NCI-H526 treated with DMSO at 0.1 percent for 48 hours (cell line): Measurements from ENCODE around the gene NKX6-2.

Experiments
- DNase-seq: peaks from one replicate; lab custom pipeline; 2025; lab: John Stamatoyannopoulos, UW

NKX6-2 gene

GRCh38 chr10:132813001-132813401, 27.1 kb upstream of the NKX6-2 start:
- DNase-seq: no peak

GRCh38 chr10:132812520-132812919, 26.6 kb upstream of the NKX6-2 start:
- DNase-seq: no peak

- DNase-seq: no peak
Observed at GRCh38 chr10:132811891-132812481, 26.0 kb upstream of the NKX6-2 start.

GRCh38 chr10:132810807-132811700, 25.1 kb upstream of the NKX6-2 start:
- no peak for DNase-seq

GRCh38 chr10:132810141-132810806, 24.3 kb upstream of the NKX6-2 start:
- DNase-seq: no peak

- no peak for DNase-seq
Observed at GRCh38 chr10:132809232-132810140, 23.5 kb upstream of the NKX6-2 start.

- DNase-seq: no peak
Observed at GRCh38 chr10:132808383-132809231, 22.7 kb upstream of the NKX6-2 start.

- no peak for DNase-seq
Observed at GRCh38 chr10:132807621-132808049, 21.7 kb upstream of the NKX6-2 start.

GRCh38 chr10:132806561-132807003, 20.6 kb upstream of the NKX6-2 start:
- no peak for DNase-seq

GRCh38 chr10:132806110-132806509, 20.2 kb upstream of the NKX6-2 start:
- DNase-seq: no peak

- DNase-seq: no peak
Observed at GRCh38 chr10:132805599-132805998, 19.7 kb upstream of the NKX6-2 start.

- DNase-seq: no peak
Observed at GRCh38 chr10:132804785-132805426, 19.0 kb upstream of the NKX6-2 start.

GRCh38 chr10:132804287-132804686, 18.3 kb upstream of the NKX6-2 start:
- DNase-seq: no peak

- DNase-seq: no peak
Observed at GRCh38 chr10:132803416-132804210, 17.7 kb upstream of the NKX6-2 start.

GRCh38 chr10:132802694-132803320, 16.9 kb upstream of the NKX6-2 start:
- DNase-seq: no peak

- DNase-seq: no peak
Observed at GRCh38 chr10:132802048-132802447, 16.1 kb upstream of the NKX6-2 start.

GRCh38 chr10:132799865-132800264, 13.9 kb upstream of the NKX6-2 start:
- DNase-seq: no peak

GRCh38 chr10:132798876-132799275, 12.9 kb upstream of the NKX6-2 start:
- no peak for DNase-seq

GRCh38 chr10:132798403-132798802, 12.5 kb upstream of the NKX6-2 start:
- DNase-seq: no peak
